IMR-90 (cell line): Measurements from ENCODE around the gene PRR9. TPM values are rescaled to one million over a fixed set of nuclear protein-coding genes. Genes with fewer than 3 reads are reported as not detected.

ENCODE experiments used
- ATAC-seq: fragments of 200-7000 bp; cut with Tn5 transposase; 2 replicates; pipeline ENCODE4 v1.9.1; 2020; ENCODE audit warnings: low read depth, mild to moderate bottlenecking, moderate library complexity
- BruUV-seq: library from RNA; stranded (reverse); fragments of 400-500 nt; replicated peaks from 2 replicates; lab custom pipeline; 2021; lab: Mats Ljungman, UMichigan
- CTCF ChIA-PET: fragments of 300-600 bp; formaldehyde crosslinking; extraction: SDS; loops from one replicate; lab custom pipeline; 2021; ENCODE audit warnings: antibody characterized with exemption; lab: Yijun Ruan, JAX
- POLR2A ChIA-PET: fragments of 300-600 bp; sonication (Branson Sonifier 250); formaldehyde crosslinking; loops from one replicate; lab custom pipeline; 2022; ENCODE audit warnings: antibody characterized with exemption; ENCODE audit not compliant: unreplicated experiment; lab: Charles Lee
- DNase-seq: peaks from one replicate; pipeline ENCODE4 v3.0.0; 2013
- H2AFZ ChIP-seq: replicated peaks from 2 replicates; pipeline ENCODE3; 2013; ENCODE audit warnings: low read length, mild to moderate bottlenecking; ENCODE audit not compliant: poor library complexity
- H2AK5ac ChIP-seq: 2 replicates; pipeline ENCODE4 v1.6.1; 2013; ENCODE audit warnings: low read depth, low read length, inconsistent platforms
- H2AK9ac ChIP-seq: replicated peaks from 2 replicates; pipeline ENCODE3; 2013; ENCODE audit warnings: mild to moderate bottlenecking, low read depth, low read length, moderate library complexity; ENCODE audit not compliant: poor library complexity
- H2BK120ac ChIP-seq: 2 replicates; pipeline ENCODE4 v1.6.1; 2013; ENCODE audit warnings: low read depth, low read length, inconsistent platforms
- H2BK15ac ChIP-seq: 3 replicates; pipeline ENCODE4 v1.6.1; 2013; ENCODE audit warnings: low read depth, low read length, inconsistent platforms
- H2BK20ac ChIP-seq: 2 replicates; pipeline ENCODE4 v1.6.1; 2013; ENCODE audit warnings: low read depth, mild to moderate bottlenecking, inconsistent platforms, low read length, moderate library complexity
- H2BK5ac ChIP-seq: 2 replicates; pipeline ENCODE4 v1.6.1; 2013; ENCODE audit warnings: mild to moderate bottlenecking, low read depth, low read length, inconsistent platforms; ENCODE audit not compliant: poor library complexity, severe bottlenecking
- H3K14ac ChIP-seq: replicated peaks from 2 replicates; pipeline ENCODE4 v1.6.1; 2013; ENCODE audit warnings: low read depth, low read length, inconsistent platforms
- H3K18ac ChIP-seq: 2 replicates; pipeline ENCODE4 v1.6.1; 2013; ENCODE audit warnings: low read depth, low read length, control low read depth
- H3K23ac ChIP-seq: 2 replicates; pipeline ENCODE4 v1.6.1; 2013; ENCODE audit warnings: low read depth, low read length, inconsistent platforms
- H3K27ac ChIP-seq: 2 replicates; pipeline ENCODE4 v1.5.1; 2013; ENCODE audit warnings: mild to moderate bottlenecking, control low read depth, low read length; ENCODE audit not compliant: insufficient read depth
- H3K27me3 ChIP-seq: 2 replicates; pipeline ENCODE4 v1.6.1; 2013; ENCODE audit warnings: low read length; ENCODE audit not compliant: control insufficient read depth, insufficient read depth
- H3K36me3 ChIP-seq: 2 replicates; pipeline ENCODE4 v1.6.1; 2013; ENCODE audit warnings: low read length, mixed read lengths; ENCODE audit not compliant: control insufficient read depth, insufficient read depth
- H3K4ac ChIP-seq: 2 replicates; pipeline ENCODE4 v1.6.1; 2013; ENCODE audit warnings: low read depth, low read length, inconsistent platforms
- H3K4me1 ChIP-seq: 2 replicates; pipeline ENCODE4 v1.6.1; 2013; ENCODE audit warnings: low read length, mixed read lengths; ENCODE audit not compliant: control insufficient read depth, insufficient read depth
- H3K4me2 ChIP-seq: 2 replicates; pipeline ENCODE4 v1.6.1; 2013; ENCODE audit warnings: low read depth, mild to moderate bottlenecking, control low read depth, low read length, moderate library complexity
- H3K4me3 ChIP-seq: 2 replicates; pipeline ENCODE4 v1.5.1; 2013; ENCODE audit warnings: low read depth, mild to moderate bottlenecking, control low read depth, low read length, moderate library complexity; ENCODE audit not compliant: insufficient read depth
- H3K56ac ChIP-seq: 2 replicates; pipeline ENCODE4 v1.6.1; 2013; ENCODE audit warnings: low read length, inconsistent platforms; ENCODE audit not compliant: insufficient read depth; ENCODE audit errors: extremely low read depth
- H3K79me1 ChIP-seq, 2 experiments: 2 replicates each; pipeline ENCODE4 v1.6.1; 2013; ENCODE audit warnings: low read length in 2 of 2, inconsistent platforms in 1 of 2, low read depth in 1 of 2
- H3K9ac ChIP-seq: 2 replicates; pipeline ENCODE4 v1.6.1; 2013; ENCODE audit warnings: low read depth, low read length, control low read depth
- H3K9me1 ChIP-seq: 2 replicates; pipeline ENCODE4 v1.6.1; 2013; ENCODE audit warnings: low read length, inconsistent platforms; ENCODE audit not compliant: insufficient read depth
- H3K9me3 ChIP-seq: 2 replicates; pipeline ENCODE4 v1.6.1; 2013; ENCODE audit warnings: low read length; ENCODE audit not compliant: control insufficient read depth, insufficient read depth
- H4K20me1 ChIP-seq: 2 replicates; pipeline ENCODE4 v1.6.1; 2013; ENCODE audit warnings: low read length, inconsistent platforms; ENCODE audit not compliant: insufficient read depth
- H4K5ac ChIP-seq: 2 replicates; pipeline ENCODE4 v1.6.1; 2013; ENCODE audit warnings: mild to moderate bottlenecking, low read depth, low read length, control low read depth
- H4K8ac ChIP-seq, 2 experiments: 2 replicates each; pipeline ENCODE4 v1.6.1; 2013; ENCODE audit warnings: low read depth in 2 of 2, low read length in 2 of 2, control low read depth in 1 of 2, inconsistent platforms in 1 of 2
- H4K91ac ChIP-seq: 2 replicates; pipeline ENCODE4 v1.6.1; 2013; ENCODE audit warnings: low read depth, low read length, inconsistent platforms; ENCODE audit not compliant: insufficient read depth
- POLR2A ChIP-seq: IDR thresholded peaks from 2 replicates; pipeline ENCODE4 v1.6.1; 2012; ENCODE audit warnings: mild to moderate bottlenecking, low read depth, low read length
- RAD21 ChIP-seq: IDR thresholded peaks from 2 replicates; pipeline ENCODE4 v1.6.1; 2012; ENCODE audit warnings: low read length, improper control_type of control experiment
- SMC3 ChIP-seq: fragments of 150-350 bp; IDR thresholded peaks from 2 replicates; pipeline ENCODE4 v1.6.1; 2016; ENCODE audit warnings: low read depth, mild to moderate bottlenecking, antibody characterized with exemption, low read length, moderate library complexity
- WGBS, 2 experiments: methylation state at CpG; one replicate each; pipeline versions ENCODE4 v1.1.5 to v1.1.7; 2013; ENCODE audit warnings: missing lambda C conversion rate in 2 of 2; ENCODE audit not compliant: insufficient read length in 1 of 2; ENCODE audit errors: extremely low coverage in 2 of 2; 5-methylcytosine and 5-hydroxymethylcytosine counted together
- dilution Hi-C: fragments of 300-500 bp; cut with HindIII; formaldehyde crosslinking; loops from one replicate; pipeline ENCODE4 v1.14.3; 2018; ENCODE audit warnings: low sequenced_read_pairs; ENCODE audit not compliant: unreplicated experiment
- in situ Hi-C: fragments of 300-500 bp; cut with MboI; formaldehyde crosslinking; loops from 3 replicates; pipeline ENCODE4 v1.14.3; 2019; ENCODE audit warnings: low sequenced_read_pairs, inconsistent platforms, mixed read lengths
- intact Hi-C: fragments of 100-400 bp; cut with micrococcal nuclease; formaldehyde crosslinking; loops from 2 replicates; pipeline ENCODE4 v1.10.0; 2022
- polyA plus RNA-seq, 3 experiments: library from polyadenylated mRNA; depleted of rRNA; stranded (reverse); fragments of >200 nt; gene quantifications; 2 replicates each; pipeline ENCODE4 v1.2.3, GENCODE V29; 2012; ENCODE audit warnings: low replicate concordance in 1 of 3
- total RNA-seq: library from RNA; depleted of rRNA; stranded (reverse); fragments of >200 nt; gene quantifications from 2 replicates; pipeline ENCODE4 v1.2.3, GENCODE V29; 2012

Gene PRR9
- total and polyA plus RNA-seq, 2 of the 4 experiments (the other 2 are of a cell fraction): not detected

DNA sequence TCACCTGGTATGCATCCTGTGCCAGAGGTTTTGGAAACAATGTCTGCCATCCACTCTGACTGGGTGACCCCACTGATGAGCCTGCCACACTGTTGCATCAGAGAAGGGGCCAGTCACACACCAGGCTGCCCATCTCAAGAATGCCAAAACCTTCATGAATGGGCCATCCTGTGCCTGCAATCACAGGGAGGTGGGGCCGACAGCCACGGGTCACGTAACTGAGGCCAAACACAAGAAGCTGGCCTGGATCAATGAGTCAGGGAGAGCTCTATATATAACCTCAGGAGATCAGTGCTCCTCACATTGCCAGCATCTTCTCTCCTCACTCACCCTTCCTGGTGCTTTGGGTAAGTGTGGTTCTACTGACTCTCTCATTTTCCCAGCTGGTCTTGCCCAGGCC lies 42.0 kb downstream of the PRR9 start, which contains the start of gene LORICRIN:
Gene LORICRIN (plus strand): TSS at position 301 of the 400 bp plus-strand sequence. CDS start 1,263 bp downstream, outside the sequence.
- no peak within 1 kb of the TSS for H3K14ac ChIP-seq
- no peak within 1 kb of the TSS for H4K91ac ChIP-seq
- ATAC-seq (no peak), DNase-seq (no peak)
- no peak within 1 kb of the TSS for H3K27ac ChIP-seq
- H3K18ac ChIP-seq: no peak within 1 kb of the TSS
- in situ Hi-C loops (no loop called here), intact Hi-C loops (no loop called here), dilution Hi-C loops (no loop called here)
- no peaks in the 10 kb centered on the region for H3K79me1 ChIP-seq
- no CpG with 5 or more reads among the region's 3 CpGs for WGBS, 2 experiments
- H3K4me1 ChIP-seq: no peaks in the 10 kb centered on the region
- H2BK15ac ChIP-seq: no peak within 1 kb of the TSS
- no peak within 1 kb of the TSS for H3K9ac ChIP-seq
- ChIA-PET CTCF (no interaction called here), POLR2A (no interaction called here)
- no peak within 1 kb of the TSS for H3K4ac ChIP-seq
- no peak for TF ChIP-seq POLR2A
- no peak for TF ChIP-seq SMC3
- no peak for TF ChIP-seq RAD21
- H3K36me3 ChIP-seq: no peaks in the 10 kb centered on the region
- no peak within 1 kb of the TSS for H2AFZ ChIP-seq
- H2BK20ac ChIP-seq: no peak within 1 kb of the TSS
- H4K8ac ChIP-seq: no peak within 1 kb of the TSS
- H2BK120ac ChIP-seq: no peak within 1 kb of the TSS
- no peaks in the 10 kb centered on the region for H4K20me1 ChIP-seq
- no peak within 1 kb of the TSS for H2AK5ac ChIP-seq
- no TSS peak for BruUV-seq
- H3K23ac ChIP-seq: no peak within 1 kb of the TSS
- H3K4me2 ChIP-seq: no peak within 1 kb of the TSS
- peaks cover 27% of the 10 kb centered on the region for H3K27me3 ChIP-seq
- no peak within 1 kb of the TSS for H3K4me3 ChIP-seq
- no peaks in the 10 kb centered on the region for H3K9me3 ChIP-seq
- no peak within 1 kb of the TSS for H4K5ac ChIP-seq
- no peak within 1 kb of the TSS for H3K56ac ChIP-seq
- no peak within 1 kb of the TSS for H2AK9ac ChIP-seq
- H3K9me1 ChIP-seq: no peaks in the 10 kb centered on the region
- no peak within 1 kb of the TSS for H2BK5ac ChIP-seq
